AG09319 (cell line): ENCODE measurements around the gene PLA2G4B.

ENCODE experiments used
- DNase-seq: peaks from one replicate; pipeline ENCODE4 v3.0.0-alpha.2; 2010; ENCODE audit warnings: low read depth; ENCODE audit errors: extremely low read depth
- CTCF ChIP-seq: IDR thresholded peaks from 2 replicates; pipeline ENCODE4 v1.5.1; 2011; ENCODE audit warnings: low read depth, mild to moderate bottlenecking, inconsistent platforms, low read length, moderate library complexity

The PLA2G4B gene

GRCh38 chr15:41865490-41866055 is 26.9 kb downstream of the PLA2G4B start:
- TF ChIP-seq CTCF, result no peak
- no peak for DNase-seq

GRCh38 chr15:41866263-41866703 is 27.6 kb downstream of the PLA2G4B start:
- no peak for DNase-seq
- TF ChIP-seq CTCF, result no peak

GRCh38 chr15:41866872-41867579 is 28.4 kb downstream of the PLA2G4B start:
- no peak for DNase-seq
- TF ChIP-seq CTCF, result no peak

- TF ChIP-seq CTCF, result no peak
- DNase-seq, result no peak
Observed at GRCh38 chr15:41868321-41868720, 29.7 kb downstream of the PLA2G4B start.

GRCh38 chr15:41869770-41870688 is 31.4 kb downstream of the PLA2G4B start:
- DNase-seq, result no peak
- no peak for TF ChIP-seq CTCF

- no peak for DNase-seq
Observed at GRCh38 chr15:41870689-41871081, 32.0 kb downstream of the PLA2G4B start.

More at GRCh38 chr15:41870689-41871081, 32.0 kb downstream of the PLA2G4B start:
- no peak for TF ChIP-seq CTCF
